Ishikawa (cell line): Measurements from ENCODE around the gene EML6.

Experiments
- CEBPB ChIP-seq: IDR thresholded peaks from 2 replicates; pipeline ENCODE4 v1.6.1; 2012
- CREB1 ChIP-seq: IDR thresholded peaks from 2 replicates; pipeline ENCODE4 v1.6.1; 2012; ENCODE audit warnings: low read depth
- EGR1 ChIP-seq: IDR thresholded peaks from 2 replicates; pipeline ENCODE4 v1.6.1; 2012
- EP300 ChIP-seq: IDR thresholded peaks from 2 replicates; pipeline ENCODE4 v1.6.1; 2012; ENCODE audit warnings: borderline replicate concordance
- FOXM1 ChIP-seq: IDR thresholded peaks from 2 replicates; pipeline ENCODE4 v1.6.1; 2012; ENCODE audit warnings: low read depth, borderline replicate concordance
- NFIC ChIP-seq: IDR thresholded peaks from 2 replicates; pipeline ENCODE4 v1.6.1; 2012
- RAD21 ChIP-seq: IDR thresholded peaks from 2 replicates; pipeline ENCODE4 v1.6.1; 2012; ENCODE audit warnings: low read depth
- REST ChIP-seq: IDR thresholded peaks from 2 replicates; pipeline ENCODE4 v1.6.1; 2012; ENCODE audit warnings: low read depth, mild to moderate bottlenecking
- TAF1 ChIP-seq: IDR thresholded peaks from 2 replicates; pipeline ENCODE4 v1.6.1; 2012; ENCODE audit warnings: low read depth, mild to moderate bottlenecking
- TCF12 ChIP-seq: IDR thresholded peaks from 2 replicates; pipeline ENCODE4 v1.6.1; 2012; ENCODE audit warnings: low read depth
- TEAD4 ChIP-seq: IDR thresholded peaks from 2 replicates; pipeline ENCODE4 v1.6.1; 2012
- YY1 ChIP-seq: IDR thresholded peaks from 2 replicates; pipeline ENCODE4 v1.6.1; 2012; ENCODE audit warnings: low read depth
- ZBTB7A ChIP-seq: IDR thresholded peaks from 2 replicates; pipeline ENCODE4 v1.6.1; 2012; ENCODE audit warnings: low read depth
- TF ChIP-seq, protein P1 (sequence below): IDR thresholded peaks from 2 replicates; pipeline ENCODE4 v1.6.1; 2012
- TF ChIP-seq, protein P2 (sequence below): IDR thresholded peaks from 2 replicates; pipeline ENCODE4 v1.6.1; 2012

EML6 gene

GRCh38 chr2:54924121-54924520, 200.7 kb downstream of the EML6 start:
- TF ChIP-seq REST = no peak
- TF ChIP-seq, protein P1, sequence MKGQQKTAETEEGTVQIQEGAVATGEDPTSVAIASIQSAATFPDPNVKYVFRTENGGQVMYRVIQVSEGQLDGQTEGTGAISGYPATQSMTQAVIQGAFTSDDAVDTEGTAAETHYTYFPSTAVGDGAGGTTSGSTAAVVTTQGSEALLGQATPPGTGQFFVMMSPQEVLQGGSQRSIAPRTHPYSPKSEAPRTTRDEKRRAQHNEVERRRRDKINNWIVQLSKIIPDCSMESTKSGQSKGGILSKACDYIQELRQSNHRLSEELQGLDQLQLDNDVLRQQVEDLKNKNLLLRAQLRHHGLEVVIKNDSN = no peak
- no peak for TF ChIP-seq EP300
- no peak for TF ChIP-seq ZBTB7A
- TF ChIP-seq TEAD4 = no peak
- no peak for TF ChIP-seq CREB1
- TF ChIP-seq TAF1 = no peak
- TF ChIP-seq NFIC = no peak
- TF ChIP-seq, protein P2, sequence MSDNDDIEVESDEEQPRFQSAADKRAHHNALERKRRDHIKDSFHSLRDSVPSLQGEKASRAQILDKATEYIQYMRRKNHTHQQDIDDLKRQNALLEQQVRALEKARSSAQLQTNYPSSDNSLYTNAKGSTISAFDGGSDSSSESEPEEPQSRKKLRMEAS = no peak
- no peak for TF ChIP-seq RAD21
- TF ChIP-seq FOXM1 = no peak
- no peak for TF ChIP-seq EGR1
- TF ChIP-seq TCF12 = no peak
- TF ChIP-seq CEBPB = no peak
- TF ChIP-seq YY1 = no peak

- TF ChIP-seq, protein P2 = no peak
- TF ChIP-seq FOXM1 (no peak), EGR1 (no peak), TAF1 (no peak), EP300 (no peak), REST (no peak), RAD21 (no peak), CEBPB (no peak), CREB1 (no peak), TEAD4 (no peak), YY1 (no peak), NFIC (no peak), TCF12 (no peak), ZBTB7A (no peak)
- TF ChIP-seq, protein P1 = no peak
Measured at GRCh38 chr2:54925022-54925421, 201.6 kb downstream of the EML6 start.

DNA sequence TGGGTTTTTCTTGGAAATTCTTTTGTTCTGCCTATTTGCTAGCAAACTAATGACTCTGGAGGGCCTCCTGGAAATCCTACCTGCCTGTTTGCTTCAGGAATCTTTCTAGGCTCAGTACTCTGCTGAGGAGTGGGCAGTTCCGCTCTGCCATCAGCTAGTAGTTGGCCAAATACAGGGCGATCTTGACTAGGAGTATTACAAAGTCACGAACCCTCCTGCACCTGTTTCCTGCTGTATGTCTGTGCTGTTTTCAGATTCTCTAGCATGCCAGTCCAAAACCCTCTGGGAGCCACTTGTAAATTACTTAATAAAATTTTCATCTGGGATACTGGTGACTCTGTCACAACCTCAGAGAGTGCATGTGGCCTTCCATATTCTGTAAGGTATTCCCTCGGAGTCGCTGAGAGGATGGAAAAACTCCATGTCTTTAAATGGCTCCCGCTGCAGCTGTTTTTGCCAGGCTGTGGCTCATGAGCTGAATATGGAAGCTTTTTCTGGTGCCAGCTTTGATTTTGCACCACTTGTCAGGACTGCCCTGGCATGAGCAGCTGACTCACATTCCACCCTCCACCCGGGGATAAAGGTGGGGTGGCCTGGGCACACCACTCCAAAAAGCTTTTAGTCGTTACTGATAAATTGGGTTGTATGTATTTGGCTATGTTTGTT, 203.8 kb downstream of the EML6 start:
- TF ChIP-seq, protein P2 = no peak
- TF ChIP-seq CEBPB = no peak
- no peak for TF ChIP-seq REST
- TF ChIP-seq TCF12 = no peak
- TF ChIP-seq, protein P1 = no peak
- TF ChIP-seq ZBTB7A = no peak
- no peak for TF ChIP-seq TEAD4
- TF ChIP-seq NFIC = no peak
- no peak for TF ChIP-seq YY1
- TF ChIP-seq RAD21 = no peak
- no peak for TF ChIP-seq TAF1
- TF ChIP-seq FOXM1 = no peak
- no peak for TF ChIP-seq EP300
- TF ChIP-seq CREB1 = no peak
